ENCODE measurements around the gene IL1RN.

IL1RN gene

DNA sequence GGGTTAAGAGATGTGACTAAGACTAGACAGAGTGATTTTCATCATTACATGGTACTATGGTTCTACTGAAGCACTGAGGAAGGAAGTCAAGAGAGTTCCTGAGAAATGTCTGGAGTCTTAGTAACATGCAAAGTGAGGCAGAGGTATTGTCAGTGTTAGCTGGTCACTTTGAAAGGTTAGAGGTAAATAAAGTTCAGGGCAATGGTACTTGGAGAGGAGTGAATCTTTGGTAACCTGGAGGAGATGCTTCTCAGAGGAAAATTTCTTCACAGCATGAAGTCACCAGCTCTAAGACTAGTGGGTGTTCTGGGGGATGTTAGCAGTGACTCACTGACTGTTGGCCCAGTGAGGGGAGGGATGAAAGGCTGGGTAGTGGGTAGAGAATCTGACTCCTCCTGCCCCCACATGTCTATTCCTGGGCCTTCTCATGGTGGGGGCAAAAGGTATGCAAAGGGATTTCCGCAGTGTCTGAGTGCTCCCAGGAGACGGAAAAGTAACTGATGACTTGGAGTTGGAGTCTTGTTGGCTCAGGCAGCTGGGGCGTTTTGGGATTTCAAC, 23.3 kb upstream of the IL1RN start:
- no peak for DNase-seq

DNA sequence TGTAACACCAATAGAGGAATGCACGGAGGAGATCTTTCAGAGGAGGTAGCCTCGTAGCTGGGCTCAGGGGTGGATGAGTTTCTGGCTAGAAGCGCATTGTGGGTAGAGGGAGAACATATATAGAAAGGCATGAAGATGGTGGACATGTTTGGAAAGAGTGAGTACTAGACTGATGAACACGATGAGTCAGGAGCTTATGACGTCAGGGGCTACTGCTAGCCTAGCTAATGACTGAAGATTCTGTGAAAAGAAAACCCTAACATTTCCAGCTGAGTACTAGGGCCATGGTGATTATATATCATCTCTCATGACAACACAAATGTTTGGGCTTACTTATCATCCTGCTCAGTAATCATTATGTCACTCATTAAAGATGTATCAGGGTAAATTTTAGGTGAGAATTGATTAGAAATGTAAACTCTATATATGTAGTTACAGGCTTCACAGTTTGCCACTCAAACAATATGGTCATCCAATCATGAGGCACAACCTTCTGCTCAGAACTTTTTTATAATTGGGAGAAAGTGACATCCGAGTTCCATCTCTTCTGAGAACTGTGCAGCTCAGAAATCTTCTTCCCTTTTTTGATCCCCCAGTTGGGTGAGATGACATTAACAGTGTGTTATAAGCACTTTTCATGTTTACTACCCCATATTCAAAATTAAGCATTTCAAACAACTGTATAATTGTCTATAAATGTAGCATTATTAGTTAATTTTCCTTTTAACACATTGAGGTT, 22.2 kb upstream of the IL1RN start:
- no peak for DNase-seq

DNA sequence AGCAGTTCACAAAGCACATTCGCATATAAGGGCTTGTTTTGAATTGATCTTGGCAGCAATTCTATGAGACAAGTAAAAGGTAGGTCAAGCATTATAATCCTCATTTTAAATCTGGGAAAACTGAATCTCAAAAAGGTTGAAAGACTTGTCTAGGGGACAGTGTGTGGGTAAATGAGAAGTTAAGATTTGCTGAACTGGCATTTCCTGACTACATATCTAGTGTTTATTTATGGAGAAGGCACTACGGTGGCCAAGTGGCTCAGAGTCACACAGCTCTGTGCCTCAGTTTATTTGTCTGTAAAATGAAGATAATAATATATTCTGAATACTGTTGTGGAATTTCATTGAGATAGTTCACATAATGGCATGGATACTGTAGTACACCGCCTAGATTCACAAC, 16.3 kb upstream of the IL1RN start:
- no peak for DNase-seq

DNA sequence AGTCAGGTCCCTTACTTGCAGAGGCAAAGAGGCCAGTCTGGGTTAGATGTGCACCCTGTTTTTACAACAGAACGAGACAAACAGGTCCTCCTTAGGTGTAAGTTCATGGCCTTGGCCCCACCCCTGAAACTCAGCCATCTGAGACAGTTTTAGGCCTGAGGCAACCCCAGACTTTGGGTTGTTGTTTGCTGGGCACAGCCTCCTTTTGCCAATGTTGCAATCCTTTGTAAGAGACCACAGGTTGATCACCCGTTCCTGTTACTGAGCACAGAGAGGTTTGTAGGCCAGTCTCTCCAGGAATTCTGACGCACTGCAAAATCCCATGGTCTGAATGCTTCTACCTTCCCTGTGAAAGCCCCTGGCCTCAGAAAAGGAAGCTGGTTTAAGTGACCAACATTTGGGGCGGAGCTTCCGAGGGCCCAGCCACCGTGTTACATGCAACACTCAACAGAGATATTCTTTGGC, 15.5 kb upstream of the IL1RN start:
- DNase-seq: no peak

DNA sequence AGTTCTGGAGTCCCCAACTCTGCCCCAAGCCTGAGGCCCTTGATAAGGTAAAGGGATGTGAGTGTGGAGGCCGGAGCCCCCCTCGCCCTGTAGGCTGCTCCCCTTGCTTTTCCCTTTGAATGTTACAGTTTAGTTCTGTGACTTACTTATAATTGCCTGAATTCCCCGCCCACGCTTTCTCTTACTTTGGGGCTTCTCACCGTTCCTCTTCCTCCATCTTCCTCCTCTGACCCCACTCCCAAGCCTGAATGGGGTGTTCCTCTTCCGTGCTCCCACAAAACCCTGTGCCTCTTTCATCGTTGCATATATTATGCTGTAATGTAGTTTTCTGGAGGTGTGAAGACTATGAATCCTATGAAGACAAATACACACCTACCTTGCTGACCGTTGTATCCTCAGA, 15.0 kb upstream of the IL1RN start:
- no peak for DNase-seq

DNA sequence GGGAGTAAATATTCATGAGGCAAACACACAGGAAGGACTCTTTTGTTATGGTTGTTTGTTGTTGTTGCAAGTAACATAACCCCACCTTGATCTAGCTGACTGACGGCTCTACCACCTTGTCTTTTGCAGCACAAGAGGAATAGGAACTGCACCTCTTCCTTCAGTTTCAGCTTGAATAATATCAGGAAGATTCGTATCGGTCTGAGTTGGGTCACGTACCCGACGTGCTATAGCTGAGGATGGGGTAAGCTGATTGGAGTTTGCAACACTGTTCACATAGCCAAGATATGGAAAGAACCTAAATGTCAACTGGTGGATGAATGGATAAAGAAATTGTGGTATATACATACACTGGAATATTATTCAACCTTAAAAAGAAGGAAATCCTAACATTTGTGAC, 14.5 kb upstream of the IL1RN start:
- no peak for DNase-seq

DNA sequence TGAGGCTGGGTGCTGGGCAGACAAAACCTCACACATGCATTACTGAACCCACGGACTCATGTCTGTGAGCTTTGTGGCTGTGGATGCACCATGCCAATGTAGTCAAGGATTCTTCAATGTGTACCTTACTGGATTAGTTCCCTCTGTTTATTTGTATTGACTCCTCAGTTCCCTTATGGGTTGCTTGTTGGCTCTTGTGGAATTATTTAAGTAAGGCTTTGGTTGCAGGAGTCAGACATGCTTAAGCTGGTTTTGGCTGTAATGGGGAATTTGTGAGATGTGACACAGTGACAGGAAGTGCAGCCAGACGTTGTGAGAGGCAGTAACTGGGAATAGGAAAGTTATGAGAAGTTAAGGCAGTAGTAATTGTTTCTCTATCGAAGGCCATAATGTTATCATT, 13.6 kb upstream of the IL1RN start:
- DNase-seq: no peak

DNA sequence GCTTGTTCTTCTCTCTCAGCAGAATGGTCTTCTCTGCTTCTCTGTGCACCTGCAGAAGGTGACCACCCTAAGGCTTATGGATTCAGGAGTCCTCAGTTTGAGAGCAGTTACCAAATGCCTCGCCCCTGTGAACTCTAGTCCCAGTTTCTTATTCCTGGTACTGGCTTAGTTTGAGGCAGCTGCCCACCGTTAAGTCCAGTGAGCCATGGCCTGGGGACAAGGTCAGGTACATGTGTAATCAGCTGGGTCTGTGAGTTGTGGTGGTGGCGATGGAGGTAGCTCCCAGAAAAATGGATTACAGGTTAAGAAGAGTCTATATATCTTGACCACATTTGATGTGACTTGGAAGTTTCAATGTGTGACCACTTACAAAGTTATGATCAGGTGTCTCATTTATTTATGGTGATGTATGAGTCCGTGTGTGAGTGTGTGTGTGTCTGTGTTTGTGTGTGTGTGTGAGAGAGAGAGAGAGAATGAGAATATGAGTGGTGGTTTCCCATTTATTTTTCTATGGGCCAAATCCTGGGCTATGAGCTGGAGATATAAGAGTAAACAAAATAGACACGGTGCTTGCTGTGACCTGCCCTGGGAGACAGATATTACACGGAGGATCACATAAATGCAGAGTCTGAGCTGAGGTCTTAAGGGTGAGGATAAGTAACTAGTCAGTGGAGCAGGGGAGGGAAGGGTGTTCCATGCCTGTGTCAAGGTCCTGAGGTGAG, 13.0 kb upstream of the IL1RN start:
- DNase-seq: no peak

DNA sequence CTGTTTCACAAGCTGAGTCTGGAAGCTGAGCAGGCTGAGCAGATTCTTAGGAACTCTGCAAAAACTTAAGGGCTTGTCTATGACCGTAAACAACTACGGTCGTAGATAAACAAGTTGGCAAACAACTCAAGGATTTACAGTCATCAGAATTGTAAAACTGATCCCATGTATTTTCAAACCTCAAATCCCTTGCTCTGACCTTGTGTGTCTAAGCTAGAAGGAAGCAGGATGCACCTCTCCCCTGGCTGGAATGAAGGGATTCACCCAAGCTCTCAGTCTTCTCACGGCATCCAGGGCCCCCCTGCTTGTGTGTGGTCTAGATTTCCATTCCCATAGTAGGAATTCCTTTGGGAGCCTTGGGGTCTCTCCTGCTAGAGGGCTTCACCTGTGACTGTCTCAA, 12.4 kb upstream of the IL1RN start:
- DNase-seq: no peak

DNA sequence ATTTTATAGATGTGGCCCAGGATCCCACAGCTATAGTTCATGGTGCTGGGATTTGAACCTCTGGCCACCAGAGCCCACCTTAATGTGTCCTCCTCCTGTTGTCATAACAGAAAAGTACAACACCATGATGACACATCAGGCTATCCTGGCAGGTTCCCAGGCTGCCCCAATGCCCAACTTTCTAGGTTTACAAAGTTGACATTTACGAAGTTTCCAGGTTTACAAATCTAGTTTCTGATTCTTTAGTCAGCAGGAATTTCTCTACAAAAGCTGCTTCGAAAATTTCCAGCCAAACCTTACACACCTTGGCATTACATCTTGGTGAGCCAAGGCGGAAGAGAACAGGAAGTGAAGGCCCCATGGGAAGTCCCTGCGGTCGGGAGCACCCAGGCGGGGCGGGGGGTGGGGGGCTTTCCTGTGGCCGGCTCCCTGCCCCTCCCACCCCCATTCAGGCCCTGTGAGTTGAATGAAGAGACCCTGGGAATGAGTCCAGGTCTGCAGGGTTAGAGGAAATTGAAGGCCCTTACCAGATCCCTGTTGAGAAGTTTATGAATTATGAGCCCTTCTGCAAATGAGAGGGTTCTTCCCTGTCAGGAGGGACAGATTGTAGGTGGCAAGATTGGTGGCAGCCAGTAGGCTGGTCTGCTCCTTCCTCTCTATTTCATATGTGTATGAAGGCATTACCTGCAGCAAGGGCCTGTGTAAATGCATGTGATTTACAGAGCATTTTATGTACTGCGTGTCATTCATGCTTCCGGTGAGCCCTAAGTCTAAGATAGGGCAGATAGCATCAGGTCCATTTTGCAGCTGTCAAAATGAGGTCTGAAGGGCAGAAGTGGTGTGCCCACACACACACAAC, 11.1 kb upstream of the IL1RN start:
- no peak for DNase-seq

DNA sequence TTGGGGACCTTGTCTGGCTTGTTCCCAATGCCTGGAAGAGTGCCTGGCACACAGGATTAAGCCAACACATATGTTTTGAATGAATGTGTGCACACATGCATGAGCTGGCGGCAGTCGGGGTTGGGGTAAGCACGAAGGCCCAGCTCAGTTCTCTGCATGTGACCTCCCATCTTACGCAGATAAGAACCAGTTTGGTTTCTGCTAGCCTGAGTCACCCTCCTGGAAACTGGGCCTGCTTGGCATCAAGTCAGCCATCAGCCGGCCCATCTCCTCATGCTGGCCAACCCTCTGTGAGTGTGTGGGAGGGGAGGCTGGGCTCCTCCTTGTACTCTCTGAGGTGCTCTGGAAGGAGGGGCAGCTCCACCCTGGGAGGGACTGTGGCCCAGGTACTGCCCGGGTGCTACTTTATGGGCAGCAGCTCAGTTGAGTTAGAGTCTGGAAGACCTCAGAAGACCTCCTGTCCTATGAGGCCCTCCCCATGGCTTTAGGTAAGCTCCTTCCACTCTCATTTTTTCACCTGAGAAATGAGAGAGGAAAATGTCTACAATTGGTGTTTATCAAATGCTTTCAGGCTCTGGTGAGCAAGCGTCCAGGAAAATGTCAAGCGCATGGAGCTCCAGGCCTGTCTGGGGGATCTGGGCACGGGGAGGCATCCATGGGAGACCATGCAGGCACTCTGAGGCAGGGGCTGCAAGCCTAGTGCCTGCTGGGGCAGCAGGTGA, 9.7 kb upstream of the IL1RN start:
- DNase-seq: no peak

DNA sequence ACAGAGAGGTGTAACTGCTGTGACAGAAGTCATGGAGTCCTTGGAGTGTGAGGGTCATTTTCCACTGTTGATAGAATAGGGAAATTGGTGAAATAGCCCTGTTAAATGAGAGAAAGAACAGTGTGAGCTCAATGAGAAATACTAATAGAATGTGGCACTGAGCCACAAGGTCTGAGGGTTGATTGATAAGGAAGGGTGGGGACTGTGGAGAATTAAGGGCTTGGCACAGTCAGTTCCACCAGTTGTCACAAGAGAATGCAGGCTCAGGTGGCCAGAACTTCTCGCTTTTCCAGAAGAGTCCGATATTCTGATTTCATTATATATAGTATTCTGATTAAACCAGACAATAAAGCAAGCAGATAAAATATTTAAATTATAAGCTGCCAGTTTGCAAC, 9.1 kb upstream of the IL1RN start:
- no peak for DNase-seq

DNA sequence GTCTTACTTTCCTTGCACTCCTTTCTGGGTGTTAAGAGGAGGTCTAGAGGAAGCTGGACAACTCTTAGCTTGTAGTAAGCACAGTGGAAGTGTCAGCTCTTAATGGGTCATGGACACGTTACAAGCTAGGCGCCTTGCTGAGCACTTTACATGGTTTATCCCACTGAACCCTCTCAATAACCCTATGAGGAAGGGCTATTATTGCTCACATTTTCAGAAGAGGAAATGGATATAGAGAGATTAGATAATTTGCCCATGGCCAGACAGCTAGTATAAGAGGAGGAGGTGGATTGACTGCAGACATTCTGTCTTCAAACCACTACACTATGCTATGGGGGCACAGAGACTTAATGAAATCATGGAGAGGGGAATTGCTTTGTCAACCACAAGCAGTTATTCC, 8.3 kb upstream of the IL1RN start:
- DNase-seq: no peak

DNA sequence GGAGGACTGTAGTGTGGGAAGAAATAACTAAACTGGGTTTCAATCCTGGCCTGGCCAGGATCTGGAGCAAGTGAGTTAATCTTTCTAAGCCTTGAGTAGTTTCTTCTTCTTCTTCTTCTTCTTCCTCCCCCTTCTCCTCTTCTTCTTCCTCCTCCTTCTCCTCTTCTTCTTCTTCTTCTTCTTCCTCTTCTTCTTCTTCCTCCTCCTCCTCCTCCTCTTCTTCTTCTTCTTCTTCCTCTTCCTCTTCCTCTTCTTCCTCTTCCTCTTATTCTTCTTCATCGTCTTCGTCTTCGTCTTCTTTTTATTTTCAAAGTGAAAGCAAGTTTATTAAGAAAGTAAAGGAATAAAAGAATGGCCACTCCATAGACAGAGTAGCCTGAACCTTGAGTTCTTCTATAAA, 6.5 kb upstream of the IL1RN start:
- DNase-seq: no peak

DNA sequence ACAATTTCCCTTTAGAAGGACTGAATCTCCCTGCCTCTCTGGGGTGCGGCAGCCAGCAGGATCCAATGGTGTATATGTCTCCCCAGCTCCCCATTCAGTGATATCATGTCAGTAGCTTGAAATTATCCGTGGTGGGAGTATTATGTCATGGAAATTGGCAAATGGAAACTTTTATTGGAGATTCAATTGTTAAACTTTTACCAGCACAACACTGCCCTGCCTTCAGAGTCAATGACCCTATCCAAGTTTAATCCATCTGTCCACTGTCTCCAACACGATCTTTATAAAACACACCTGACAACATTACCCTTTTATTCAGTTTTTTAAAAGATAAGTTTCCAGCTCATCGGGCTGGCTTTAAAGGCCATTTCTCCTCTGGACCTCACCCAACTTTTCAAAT, 5.0 kb upstream of the IL1RN start:
- DNase-seq: no peak

DNA sequence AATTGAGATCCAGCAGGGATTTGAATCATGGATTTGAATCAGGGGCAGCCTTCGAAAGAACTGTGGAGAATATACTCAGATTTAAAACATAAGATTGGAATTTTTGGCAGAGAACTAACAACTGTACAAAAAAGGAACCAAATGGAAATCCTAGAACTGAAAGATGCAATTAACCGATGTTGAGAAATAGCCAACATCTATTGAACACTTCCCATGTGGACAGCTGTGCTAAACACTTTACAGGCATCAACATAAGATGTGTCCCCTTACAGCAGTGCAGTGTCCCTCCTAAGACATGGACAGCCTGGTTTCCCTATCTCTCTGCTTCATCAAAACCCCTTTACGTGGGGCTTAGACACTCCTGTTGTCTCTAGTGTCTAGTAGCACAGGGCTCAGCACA, 3.7 kb upstream of the IL1RN start:
- DNase-seq: no peak

DNA sequence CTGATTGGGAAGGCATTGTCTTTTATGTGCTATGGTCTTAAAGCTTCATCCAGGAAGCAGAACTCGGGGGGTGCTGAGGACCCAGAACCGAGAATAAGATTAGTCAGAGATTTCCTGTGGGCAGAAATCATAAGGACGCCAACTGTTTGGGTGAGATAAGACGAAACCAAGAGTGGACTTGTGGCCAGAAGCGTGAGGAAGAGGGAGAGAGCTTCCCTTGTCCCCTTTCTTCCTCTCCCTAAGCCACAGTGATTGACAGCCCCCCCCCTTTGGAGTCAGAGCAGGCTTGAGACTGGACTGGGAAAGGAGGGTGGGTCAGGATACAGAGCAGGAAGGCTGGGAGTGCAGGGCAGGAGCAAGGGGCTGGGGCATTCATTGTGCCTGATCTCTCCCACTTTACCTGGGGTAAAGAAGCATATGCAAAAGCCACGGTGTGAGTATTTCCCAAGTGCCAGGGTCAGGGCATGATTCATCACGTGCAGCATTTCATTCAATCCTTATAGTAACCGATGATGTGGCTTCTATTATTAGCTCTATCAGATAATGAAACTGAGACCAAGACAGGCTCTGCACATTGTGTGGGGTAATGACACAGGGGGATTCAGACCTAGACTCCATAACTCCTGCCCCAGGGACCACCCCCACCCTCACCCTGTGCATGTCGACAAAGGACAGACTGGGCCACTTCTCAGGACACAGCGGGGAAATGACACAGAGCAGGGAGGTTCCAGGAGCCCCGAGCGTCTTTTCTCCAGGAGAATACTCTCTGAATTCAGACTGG, 3.0 kb upstream of the IL1RN start:
- no peak for DNase-seq

DNA sequence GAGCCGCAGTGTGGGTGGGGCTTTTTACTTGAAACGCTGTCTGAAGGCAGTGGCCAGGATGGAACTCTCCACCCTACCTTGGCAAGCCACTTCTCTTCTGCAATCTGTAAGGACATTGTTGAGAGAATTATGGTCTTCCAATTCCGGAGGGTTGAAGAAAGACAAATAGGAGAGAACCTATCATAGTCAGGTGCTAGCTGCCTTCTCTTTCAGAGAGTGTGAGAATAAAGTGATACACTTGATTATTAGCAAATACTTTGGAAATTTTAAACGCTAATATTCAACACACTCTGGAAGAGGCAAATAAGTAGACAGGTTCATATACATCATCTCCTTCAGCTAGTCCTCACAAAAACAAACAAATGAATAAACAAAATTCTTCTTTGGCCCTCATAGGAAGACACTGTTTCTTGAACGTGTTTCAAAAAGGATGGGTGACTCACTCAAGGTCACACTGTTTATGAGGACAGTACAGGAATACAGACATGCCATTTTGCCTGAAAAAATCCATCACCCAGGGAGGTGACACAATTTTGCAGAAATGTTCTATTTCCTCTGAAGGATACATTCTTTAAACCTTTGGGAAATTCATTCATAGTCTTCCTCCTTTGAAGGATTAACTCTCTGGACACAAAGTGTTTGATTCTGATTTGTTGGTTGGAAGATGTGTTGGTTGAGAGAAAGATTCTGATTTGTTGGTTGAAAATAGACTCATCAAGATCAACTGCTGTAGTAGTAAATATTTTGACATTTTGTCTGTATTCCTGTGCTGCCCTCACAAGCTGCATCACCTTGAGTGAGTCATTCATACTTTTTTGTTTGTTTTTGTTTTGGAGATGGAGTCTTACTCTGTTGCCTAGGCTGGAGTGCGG, 2.2 kb upstream of the IL1RN start:
- no peak for DNase-seq

DNA sequence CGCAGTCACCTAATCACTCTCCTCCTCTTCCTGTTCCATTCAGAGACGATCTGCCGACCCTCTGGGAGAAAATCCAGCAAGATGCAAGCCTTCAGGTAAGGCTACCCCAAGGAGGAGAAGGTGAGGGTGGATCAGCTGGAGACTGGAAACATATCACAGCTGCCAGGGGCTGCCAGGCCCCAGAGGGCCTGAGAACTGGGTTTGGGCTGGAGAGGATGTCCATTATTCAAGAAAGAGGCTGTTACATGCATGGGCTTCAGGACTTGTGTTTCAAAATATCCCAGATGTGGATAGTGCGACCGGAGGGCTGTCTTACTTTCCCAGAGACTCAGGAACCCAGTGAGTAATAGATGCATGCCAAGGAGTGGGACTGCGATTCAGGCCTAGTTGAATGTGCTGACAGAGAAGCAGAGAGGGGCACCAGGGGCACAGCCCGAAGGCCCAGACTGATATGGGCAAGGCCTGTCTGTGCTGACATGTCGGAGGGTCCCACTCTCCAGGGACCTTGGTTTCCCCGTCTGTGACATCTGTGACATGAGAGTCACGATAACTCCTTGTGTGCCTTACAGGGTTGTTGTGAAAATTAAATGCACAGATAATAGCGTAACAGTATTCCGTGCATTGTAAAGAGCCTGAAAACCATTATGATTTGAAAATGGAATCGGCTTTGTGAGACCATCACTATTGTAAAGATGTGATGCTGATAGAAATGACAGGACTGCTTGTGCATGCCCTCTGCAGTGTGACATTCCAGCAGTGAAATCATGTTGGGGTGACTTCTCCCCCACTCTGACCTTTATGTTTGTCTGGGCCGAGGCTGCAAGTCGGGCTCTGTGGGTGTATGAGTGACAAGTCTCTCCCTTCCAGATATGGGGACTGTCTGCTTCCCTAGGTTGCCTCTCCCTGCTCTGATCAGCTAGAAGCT, 510 bp downstream of the IL1RN start:
- DNase-seq: no peak
